HG02840 (cell line): Measurements from ENCODE around the gene CABLES2.
"Not testable (repeated sequence)": the region's sequence is repeated elsewhere in the genome, so short reads cannot be mapped to it uniquely, and the experiment has no call there.

Source experiments
- ATAC-seq: cut with Tn5 transposase; IDR thresholded peaks from one replicate; pipeline ENCODE4 v1.9.1; 2021; ENCODE audit warnings: mild to moderate bottlenecking, moderate library complexity, moderate number of reproducible peaks; ENCODE audit not compliant: unreplicated experiment, low FRiP score

Gene CABLES2

GRCh38 chr20:62374331-62375152, 32.5 kb downstream of the CABLES2 start:
- no peak for ATAC-seq

GRCh38 chr20:62373631-62374179, 33.4 kb downstream of the CABLES2 start:
- not testable (repeated sequence) for ATAC-seq

- ATAC-seq: no peak
Observed at GRCh38 chr20:62372042-62372993, 34.8 kb downstream of the CABLES2 start.

- ATAC-seq: no peak
Observed at GRCh38 chr20:62371588-62372041, 35.5 kb downstream of the CABLES2 start.

GRCh38 chr20:62370807-62371587, 36.1 kb downstream of the CABLES2 start:
- no peak for ATAC-seq

- no peak for ATAC-seq
Observed at GRCh38 chr20:62370115-62370806, 36.8 kb downstream of the CABLES2 start.

GRCh38 chr20:62369815-62370114, 37.3 kb downstream of the CABLES2 start:
- no peak for ATAC-seq

GRCh38 chr20:62368976-62369814, 37.9 kb downstream of the CABLES2 start:
- no peak for ATAC-seq

GRCh38 chr20:62368392-62368975, 38.6 kb downstream of the CABLES2 start:
- ATAC-seq: no peak

GRCh38 chr20:62367633-62368391, 39.3 kb downstream of the CABLES2 start:
- ATAC-seq: no peak

GRCh38 chr20:62367136-62367632, 39.9 kb downstream of the CABLES2 start, which contains the start of gene LAMA5:
Gene LAMA5 (minus strand): TSS chr20:62367312. CDS start chr20:62367245, 67 bp downstream.
- ATAC-seq: no peak

GRCh38 chr20:62366370-62367135, 40.5 kb downstream of the CABLES2 start:
- ATAC-seq: no peak

- ATAC-seq: no peak
Observed at GRCh38 chr20:62365814-62366369, 41.2 kb downstream of the CABLES2 start.

GRCh38 chr20:62364911-62365736, 42.0 kb downstream of the CABLES2 start:
- no peak for ATAC-seq
